GM18505 (cell line): ENCODE measurements around the gene FASN.
A peak's percentile ranks its signal among the peaks of the same experiment; 100 is the strongest.

Experiments used
- ATAC-seq: cut with Tn5 transposase; IDR thresholded peaks from one replicate; pipeline ENCODE4 v1.9.1; 2021; ENCODE audit not compliant: unreplicated experiment
- POLR2A ChIP-seq: IDR thresholded peaks from 4 replicates; pipeline ENCODE4 v1.6.1; 2011; ENCODE audit warnings: borderline replicate concordance; ENCODE audit not compliant: insufficient read depth, insufficient read length; ENCODE audit errors: extremely low read depth

The FASN gene

GRCh38 chr17:82092628-82092994 lies 5.4 kb downstream of the FASN start:
- ATAC-seq: no peak
- TF ChIP-seq POLR2A: no peak

- TF ChIP-seq POLR2A: no peak
- no peak for ATAC-seq
These were observed 5.9 kb downstream of the FASN start for GRCh38 chr17:82092094-82092586.

- ATAC-seq: no peak
- no peak for TF ChIP-seq POLR2A
These were observed 6.6 kb downstream of the FASN start for GRCh38 chr17:82091264-82092066.

GRCh38 chr17:82090549-82091263 lies 7.3 kb downstream of the FASN start:
- ATAC-seq: no peak
- no peak for TF ChIP-seq POLR2A

- ATAC-seq: no peak
- TF ChIP-seq POLR2A: peak; percentile 9
These were observed 8.1 kb downstream of the FASN start for GRCh38 chr17:82089723-82090548.

GRCh38 chr17:82088838-82089722 lies 9.0 kb downstream of the FASN start:
- ATAC-seq: no peak
- no peak for TF ChIP-seq POLR2A

- no peak for TF ChIP-seq POLR2A
- no peak for ATAC-seq
These were observed 9.8 kb downstream of the FASN start for GRCh38 chr17:82087961-82088837.

GRCh38 chr17:82086941-82087906 lies 10.8 kb downstream of the FASN start:
- ATAC-seq: no peak
- TF ChIP-seq POLR2A: no peak

GRCh38 chr17:82085931-82086764 lies 11.9 kb downstream of the FASN start:
- no peak for TF ChIP-seq POLR2A
- no peak for ATAC-seq
